GM19351 (cell line): Measurements from ENCODE around the gene PPP6R2.
A peak's percentile ranks its signal among the peaks of the same experiment; 100 is the strongest.

Experiments used
- ATAC-seq: cut with Tn5 transposase; IDR thresholded peaks from one replicate; pipeline ENCODE4 v1.9.1; 2021; ENCODE audit warnings: mild to moderate bottlenecking, moderate library complexity; ENCODE audit not compliant: unreplicated experiment

PPP6R2 gene

GRCh38 chr22:50463188-50463900, 120.2 kb downstream of the PPP6R2 start:
- ATAC-seq: no peak

- ATAC-seq: no peak
These were observed 121.3 kb downstream of the PPP6R2 start for GRCh38 chr22:50464451-50464850.

- no peak for ATAC-seq
These were observed 122.2 kb downstream of the PPP6R2 start for GRCh38 chr22:50465066-50465930.

- ATAC-seq: no peak
These were observed 124.2 kb downstream of the PPP6R2 start for GRCh38 chr22:50467341-50467740.

GRCh38 chr22:50467773-50468440, 124.8 kb downstream of the PPP6R2 start:
- no peak for ATAC-seq

- ATAC-seq: no peak
These were observed 125.5 kb downstream of the PPP6R2 start for GRCh38 chr22:50468626-50469025.

- peak; percentile 63 for ATAC-seq
These were observed 126.5 kb downstream of the PPP6R2 start for GRCh38 chr22:50469377-50470305.

- ATAC-seq: no peak
These were observed 127.4 kb downstream of the PPP6R2 start for GRCh38 chr22:50470491-50470890.

- no peak for ATAC-seq
These were observed 128.2 kb downstream of the PPP6R2 start for GRCh38 chr22:50471197-50471847.

- no peak for ATAC-seq
These were observed 128.8 kb downstream of the PPP6R2 start for GRCh38 chr22:50471962-50472361.

- no peak for ATAC-seq
These were observed 130.0 kb downstream of the PPP6R2 start for GRCh38 chr22:50473088-50473487.

GRCh38 chr22:50473855-50474671, 130.9 kb downstream of the PPP6R2 start:
- no peak for ATAC-seq

GRCh38 chr22:50474710-50475651, 131.9 kb downstream of the PPP6R2 start, which contains the start of gene SBF1:
Gene SBF1, minus strand, starts transcription at chr22:50475035. Its CDS starts 195 bp downstream, at chr22:50474840.
- peak; percentile 64 for ATAC-seq

- ATAC-seq: no peak
These were observed 132.5 kb downstream of the PPP6R2 start for GRCh38 chr22:50475652-50476002.

- no peak for ATAC-seq
These were observed 133.7 kb downstream of the PPP6R2 start for GRCh38 chr22:50476868-50477267.

GRCh38 chr22:50477923-50478322, 134.8 kb downstream of the PPP6R2 start:
- no peak for ATAC-seq

GRCh38 chr22:50479721-50480120, 136.6 kb downstream of the PPP6R2 start:
- ATAC-seq: no peak

- no peak for ATAC-seq
These were observed 137.9 kb downstream of the PPP6R2 start for GRCh38 chr22:50481045-50481439.
